D721Med (cell line): Measurements from ENCODE around the gene KRTAP1-4.
"Not testable (repeated sequence)": the region's sequence is repeated elsewhere in the genome, so short reads cannot be mapped to it uniquely, and the experiment has no call there.

Experiments
- DNase-seq: peaks from one replicate; pipeline ENCODE4 v3.0.0; 2011; ENCODE audit warnings: low spot score; ENCODE audit not compliant: insufficient read length
- FAIRE-seq: peaks from 2 replicates; lab custom pipeline; 2011; peaks lifted over from hg19 to GRCh38; lab: Jason Lieb, UNC
- CTCF ChIP-seq: IDR thresholded peaks from 2 replicates; pipeline ENCODE4 v1.5.1; 2012; ENCODE audit warnings: mild to moderate bottlenecking, control low read depth; ENCODE audit not compliant: insufficient read depth; ENCODE audit errors: missing control alignments

Gene KRTAP1-4

GRCh38 chr17:41058741-41059140 lies 28.7 kb upstream of the KRTAP1-4 start:
- FAIRE-seq (no peak), DNase-seq (no peak)
- no peak for TF ChIP-seq CTCF

GRCh38 chr17:41057547-41057946 lies 27.6 kb upstream of the KRTAP1-4 start:
- DNase-seq (no peak), FAIRE-seq (no peak)
- no peak for TF ChIP-seq CTCF

GRCh38 chr17:41055130-41055529 lies 25.1 kb upstream of the KRTAP1-4 start, which contains the start of gene KRTAP2-2:
Gene KRTAP2-2, minus strand, starts transcription at chr17:41055230. Its CDS starts 19 bp downstream, at chr17:41055211.
- not testable (repeated sequence) for DNase-seq, FAIRE-seq

- DNase-seq, FAIRE-seq: not testable (repeated sequence)
Measured at GRCh38 chr17:41054556-41054955, 24.6 kb upstream of the KRTAP1-4 start.

GRCh38 chr17:41054025-41054424 lies 24.0 kb upstream of the KRTAP1-4 start:
- no peak for TF ChIP-seq CTCF
- no peak for DNase-seq
- FAIRE-seq = no peak

GRCh38 chr17:41052566-41052965 lies 22.6 kb upstream of the KRTAP1-4 start:
- FAIRE-seq (no peak), DNase-seq (no peak)
- no peak for TF ChIP-seq CTCF

- no peak for DNase-seq
- FAIRE-seq = no peak
Measured at GRCh38 chr17:41049110-41049509, 19.1 kb upstream of the KRTAP1-4 start.

GRCh38 chr17:41048441-41048840 lies 18.4 kb upstream of the KRTAP1-4 start:
- DNase-seq = no peak
- FAIRE-seq = no peak
- no peak for TF ChIP-seq CTCF

More at GRCh38 chr17:41049110-41049509, 19.1 kb upstream of the KRTAP1-4 start:
- TF ChIP-seq CTCF = no peak

- FAIRE-seq, DNase-seq: not testable (repeated sequence)
Measured at GRCh38 chr17:41046735-41047465, 16.9 kb upstream of the KRTAP1-4 start, which contains the start of gene KRTAP2-1. Gene KRTAP2-1, minus strand, starts transcription at chr17:41047316. Its CDS starts 49 bp downstream, at chr17:41047267.
